HG03064 (cell line): Measurements from ENCODE around the gene XIRP1.

Source experiments
- ATAC-seq: cut with Tn5 transposase; IDR thresholded peaks from one replicate; pipeline ENCODE4 v1.9.1; 2021; ENCODE audit warnings: low read depth; ENCODE audit not compliant: unreplicated experiment

The XIRP1 gene

GRCh38 chr3:39211332-39212130 lies 19.1 kb upstream of the XIRP1 start:
- no peak for ATAC-seq

GRCh38 chr3:39210078-39210477 lies 17.7 kb upstream of the XIRP1 start:
- no peak for ATAC-seq

GRCh38 chr3:39209329-39209970 lies 17.1 kb upstream of the XIRP1 start:
- no peak for ATAC-seq

GRCh38 chr3:39208463-39209055 lies 16.2 kb upstream of the XIRP1 start:
- ATAC-seq = no peak

GRCh38 chr3:39207361-39208186 lies 15.2 kb upstream of the XIRP1 start:
- no peak for ATAC-seq

- ATAC-seq = no peak
These were observed 13.6 kb upstream of the XIRP1 start for GRCh38 chr3:39205919-39206516.

- ATAC-seq = no peak
These were observed 12.7 kb upstream of the XIRP1 start for GRCh38 chr3:39205131-39205530.

GRCh38 chr3:39203860-39204259 lies 11.5 kb upstream of the XIRP1 start:
- ATAC-seq = no peak

GRCh38 chr3:39203402-39203801 lies 11.0 kb upstream of the XIRP1 start:
- no peak for ATAC-seq

GRCh38 chr3:39202094-39202493 lies 9.7 kb upstream of the XIRP1 start:
- no peak for ATAC-seq

GRCh38 chr3:39196671-39197356 lies 4.4 kb upstream of the XIRP1 start:
- no peak for ATAC-seq

GRCh38 chr3:39196034-39196433 lies 3.6 kb upstream of the XIRP1 start:
- no peak for ATAC-seq

- no peak for ATAC-seq
These were observed 996 bp upstream of the XIRP1 start for GRCh38 chr3:39193391-39193790.

- ATAC-seq = no peak
These were observed 622 bp downstream of the XIRP1 start for GRCh38 chr3:39191773-39192172.

GRCh38 chr3:39191111-39191510 lies 1.3 kb downstream of the XIRP1 start:
- no peak for ATAC-seq

- ATAC-seq = no peak
These were observed 1.9 kb downstream of the XIRP1 start for GRCh38 chr3:39190281-39191025.

- ATAC-seq = no peak
These were observed 2.5 kb downstream of the XIRP1 start for GRCh38 chr3:39189959-39190269.

GRCh38 chr3:39189150-39189958 lies 3.0 kb downstream of the XIRP1 start:
- no peak for ATAC-seq
